ENCODE data around the gene BLMH.

BLMH gene

GRCh38 chr17:30279156-30279555, 12.6 kb downstream of the BLMH start:
- no peak overlapping the region for H3K9ac ChIP-seq
- H3K4me1 ChIP-seq (ENCODE audit: low read depth, poor library complexity, severe bottlenecking) = no peaks in the 10 kb centered on the region
- H3K4me2 ChIP-seq = no peak overlapping the region
- no peak for TF ChIP-seq CTCF (conservative IDR thresholded peaks at IDR 0.05; ENCODE audit: low read depth, low read length)
- no peaks in the 10 kb centered on the region for H3K27me3 ChIP-seq (ENCODE audit: insufficient read depth, low read depth)
- no peaks in the 10 kb centered on the region for H4K20me1 ChIP-seq (ENCODE audit: insufficient read depth)
- no peak overlapping the region for H2AFZ ChIP-seq (ENCODE audit: low read depth)
- peaks cover 10% of the 10 kb centered on the region; the same call in 1 of the 2 replicates for H3K36me3 ChIP-seq (ENCODE audit: insufficient read depth)
- H3K4me3 ChIP-seq (IDR thresholded peaks at IDR 0.05; ENCODE audit: insufficient read depth, low read depth, low read length) = no peak overlapping the region
- H3K27ac ChIP-seq = no peak overlapping the region
- no peaks in the 10 kb centered on the region for H3K79me2 ChIP-seq (ENCODE audit: insufficient read depth, low read depth)

- Histone ChIP-seq H4K20me1 (ENCODE audit: insufficient read depth) (no peaks in the 10 kb centered on the region), H3K4me3 (IDR thresholded peaks at IDR 0.05; ENCODE audit: insufficient read depth, low read depth, low read length) (no peak overlapping the region), H3K36me3 (ENCODE audit: insufficient read depth) (peaks cover 10% of the 10 kb centered on the region; the same call in 1 of the 2 replicates), H3K27me3 (ENCODE audit: insufficient read depth, low read depth) (no peaks in the 10 kb centered on the region), H3K4me2 (no peak overlapping the region), H3K27ac (no peak overlapping the region), H3K9ac (no peak overlapping the region), H2AFZ (ENCODE audit: low read depth) (no peak overlapping the region), H3K4me1 (ENCODE audit: low read depth, poor library complexity, severe bottlenecking) (no peaks in the 10 kb centered on the region), H3K79me2 (ENCODE audit: insufficient read depth, low read depth) (no peaks in the 10 kb centered on the region)
- no peak for TF ChIP-seq CTCF (conservative IDR thresholded peaks at IDR 0.05; ENCODE audit: low read depth, low read length)
These were observed 13.7 kb downstream of the BLMH start for GRCh38 chr17:30278032-30278431.

- H3K27me3 ChIP-seq (ENCODE audit: insufficient read depth, low read depth) = no peaks in the 10 kb centered on the region
- no peak for TF ChIP-seq CTCF (conservative IDR thresholded peaks at IDR 0.05; ENCODE audit: low read depth, low read length)
- H3K4me2 ChIP-seq = no peak overlapping the region
- H4K20me1 ChIP-seq (ENCODE audit: insufficient read depth) = no peaks in the 10 kb centered on the region
- no peak overlapping the region for H3K27ac ChIP-seq
- H3K79me2 ChIP-seq (ENCODE audit: insufficient read depth, low read depth) = no peaks in the 10 kb centered on the region
- no peak overlapping the region for H2AFZ ChIP-seq (ENCODE audit: low read depth)
- no peak overlapping the region for H3K4me3 ChIP-seq (IDR thresholded peaks at IDR 0.05; ENCODE audit: insufficient read depth, low read depth, low read length)
- no peaks in the 10 kb centered on the region for H3K4me1 ChIP-seq (ENCODE audit: low read depth, poor library complexity, severe bottlenecking)
- H3K9ac ChIP-seq = no peak overlapping the region
- peaks cover 15% of the 10 kb centered on the region; the same call in 1 of the 2 replicates for H3K36me3 ChIP-seq (ENCODE audit: insufficient read depth)
These were observed 15.8 kb downstream of the BLMH start for GRCh38 chr17:30275911-30276310.

- H4K20me1 ChIP-seq (ENCODE audit: insufficient read depth) = no peaks in the 10 kb centered on the region
- no peaks in the 10 kb centered on the region for H3K4me1 ChIP-seq (ENCODE audit: low read depth, poor library complexity, severe bottlenecking)
- no peak overlapping the region for H3K9ac ChIP-seq
- H3K79me2 ChIP-seq (ENCODE audit: insufficient read depth, low read depth) = no peaks in the 10 kb centered on the region
- H3K27me3 ChIP-seq (ENCODE audit: insufficient read depth, low read depth) = no peaks in the 10 kb centered on the region
- no peak overlapping the region for H2AFZ ChIP-seq (ENCODE audit: low read depth)
- peaks cover 17% of the 10 kb centered on the region; the same call in 1 of the 2 replicates for H3K36me3 ChIP-seq (ENCODE audit: insufficient read depth)
- no peak overlapping the region for H3K27ac ChIP-seq
- H3K4me2 ChIP-seq = no peak overlapping the region
- H3K4me3 ChIP-seq (IDR thresholded peaks at IDR 0.05; ENCODE audit: insufficient read depth, low read depth, low read length) = no peak overlapping the region
- no peak for TF ChIP-seq CTCF (conservative IDR thresholded peaks at IDR 0.05; ENCODE audit: low read depth, low read length)
These were observed 16.9 kb downstream of the BLMH start for GRCh38 chr17:30274887-30275286.
